GM18951 (cell line): ENCODE measurements around the gene NUDT7.

ENCODE experiments used
- POLR2A ChIP-seq: IDR thresholded peaks from 4 replicates; pipeline ENCODE4 v1.6.1; 2011; ENCODE audit warnings: mild to moderate bottlenecking; ENCODE audit not compliant: insufficient read length, insufficient read depth; ENCODE audit errors: extremely low read depth
- in situ Hi-C: fragments of 300-500 bp; cut with MboI; formaldehyde crosslinking; loops from one replicate; pipeline ENCODE4 v1.12.0; 2022; ENCODE audit warnings: low sequenced_read_pairs, mixed read lengths, inconsistent platforms; ENCODE audit not compliant: unreplicated experiment

The NUDT7 gene

GRCh38 chr16:77722309-77723107 is at the start of gene NUDT7:
Gene NUDT7, plus strand, starts transcription at chr16:77722514. Its CDS starts 69 bp downstream, at chr16:77722583.
- in situ Hi-C loops = no loop called here
- TF ChIP-seq POLR2A = peak; percentile 72

- in situ Hi-C loops = no loop called here
- no peak for TF ChIP-seq POLR2A
Observed at GRCh38 chr16:77674888-77675287, 47.4 kb upstream of the NUDT7 start.

- TF ChIP-seq POLR2A = no peak
- in situ Hi-C loops = no loop called here
Observed at GRCh38 chr16:77675464-77676324, 46.6 kb upstream of the NUDT7 start.

- in situ Hi-C loops = no loop called here
- TF ChIP-seq POLR2A = no peak
Observed at GRCh38 chr16:77677129-77677528, 45.2 kb upstream of the NUDT7 start.

- in situ Hi-C loops = no loop called here
Observed at GRCh38 chr16:77679391-77679790, 42.9 kb upstream of the NUDT7 start.

GRCh38 chr16:77679901-77680300 is 42.4 kb upstream of the NUDT7 start:
- TF ChIP-seq POLR2A = no peak
- in situ Hi-C loops = no loop called here

More at GRCh38 chr16:77679391-77679790, 42.9 kb upstream of the NUDT7 start:
- no peak for TF ChIP-seq POLR2A

- in situ Hi-C loops = no loop called here
Observed at GRCh38 chr16:77680496-77680895, 41.8 kb upstream of the NUDT7 start.

GRCh38 chr16:77682586-77682985 is 39.7 kb upstream of the NUDT7 start:
- in situ Hi-C loops = no loop called here
- no peak for TF ChIP-seq POLR2A

More at GRCh38 chr16:77680496-77680895, 41.8 kb upstream of the NUDT7 start:
- TF ChIP-seq POLR2A = no peak

- no peak for TF ChIP-seq POLR2A
- in situ Hi-C loops = no loop called here
Observed at GRCh38 chr16:77683397-77684180, 38.7 kb upstream of the NUDT7 start.

- in situ Hi-C loops = no loop called here
- TF ChIP-seq POLR2A = no peak
Observed at GRCh38 chr16:77684181-77684526, 38.2 kb upstream of the NUDT7 start.

GRCh38 chr16:77686385-77686784 is 35.9 kb upstream of the NUDT7 start:
- TF ChIP-seq POLR2A = no peak
- in situ Hi-C loops = no loop called here

GRCh38 chr16:77689971-77690370 is 32.3 kb upstream of the NUDT7 start:
- no peak for TF ChIP-seq POLR2A
- in situ Hi-C loops = no loop called here

- in situ Hi-C loops = no loop called here
- no peak for TF ChIP-seq POLR2A
Observed at GRCh38 chr16:77690416-77690815, 31.9 kb upstream of the NUDT7 start.

GRCh38 chr16:77692612-77693011 is 29.7 kb upstream of the NUDT7 start:
- in situ Hi-C loops = no loop called here
- no peak for TF ChIP-seq POLR2A
